HepG2 (cell line): ENCODE data around the gene KLHL11. TPM values are rescaled to one million over a fixed set of nuclear protein-coding genes. Genes with fewer than 3 reads are reported as not detected.

ENCODE experiments used
- ATAC-seq: fragments of 200-7000 bp; cut with Tn5 transposase; 3 replicates; pipeline ENCODE4 v1.9.1; 2020; ENCODE audit warnings: mild to moderate bottlenecking, moderate library complexity
- BruUV-seq: library from RNA; stranded (reverse); fragments of 400-500 nt; replicated peaks from 2 replicates; lab custom pipeline; 2021; lab: Mats Ljungman, UMichigan
- CTCF ChIA-PET: fragments of 300-600 bp; formaldehyde crosslinking; extraction: SDS; loops from one replicate; lab custom pipeline; 2021; ENCODE audit warnings: low total read pairs, inconsistent platforms, low intra/inter-chr PET ratio; lab: Yijun Ruan, JAX
- POLR2A ChIA-PET: fragments of 350-600 bp; sonication (Branson Sonifier 250); formaldehyde crosslinking; loops from one replicate; lab custom pipeline; 2020; ENCODE audit warnings: antibody characterized with exemption, inconsistent platforms; lab: Yijun Ruan, JAX
- DNase-seq: peaks from one replicate; pipeline ENCODE4 v3.0.0-alpha.2; 2015; ENCODE audit warnings: low spot score
- FAIRE-seq: peaks from 3 replicates; lab custom pipeline; 2011; peaks lifted over from hg19 to GRCh38; lab: Jason Lieb, UNC
- H2AFZ ChIP-seq: one replicate; pipeline ENCODE4 v1.6.1; 2011; ENCODE audit warnings: low read length, inconsistent platforms
- H3K27ac ChIP-seq: fragments of 300-600 bp; 3 replicates; pipeline ENCODE4 v1.8.0; 2011; ENCODE audit warnings: mixed run types, mild to moderate bottlenecking, mixed read lengths, low read length, inconsistent platforms; ENCODE audit not compliant: insufficient read depth; ENCODE audit errors: extremely low read length
- H3K27me3 ChIP-seq, 2 experiments: fragments of 200-600 bp in 1 of 2; 2 replicates in 1 of 2; 3 replicates in 1 of 2; pipeline versions ENCODE4 v1.6.0 to v1.8.0; 2011; ENCODE audit warnings: low read length in 2 of 2, mild to moderate bottlenecking in 2 of 2, moderate library complexity in 2 of 2, inconsistent platforms in 1 of 2; ENCODE audit not compliant: insufficient read depth in 2 of 2, control insufficient read depth in 1 of 2
- H3K36me3 ChIP-seq, 2 experiments: fragments of 200-600 bp in 1 of 2; replicated peaks in 1 of 2; 2 replicates in 1 of 2; 3 replicates in 1 of 2; pipeline versions ENCODE4 v1.5.1 to v1.8.0; 2011; ENCODE audit warnings: low read length in 2 of 2, inconsistent platforms in 1 of 2; ENCODE audit not compliant: insufficient read depth in 2 of 2, control insufficient read depth in 1 of 2
- H3K4me1 ChIP-seq: 2 replicates; pipeline ENCODE4 v1.5.1; 2012; ENCODE audit warnings: low read length, inconsistent platforms; ENCODE audit not compliant: insufficient read depth
- H3K4me2 ChIP-seq: 2 replicates; pipeline ENCODE4 v1.6.0; 2011; ENCODE audit warnings: low read depth, low read length, inconsistent platforms
- H3K4me3 ChIP-seq, 3 experiments: fragments of 200-600 bp in 1 of 3; sonication (generic), shearing (Covaris generic) in 1 of 3; replicated peaks in 1 of 3; 2 replicates each; pipeline ENCODE4 v1.5.1; 2011 to 2016; ENCODE audit warnings: low read length in 3 of 3, inconsistent platforms in 2 of 3, low read depth in 2 of 3, mild to moderate bottlenecking in 2 of 3, control low read depth in 1 of 3, mixed read lengths in 1 of 3; ENCODE audit not compliant: insufficient read depth in 1 of 3
- H3K79me2 ChIP-seq: one replicate; pipeline ENCODE4 v1.6.1; 2011; ENCODE audit warnings: low read length, inconsistent platforms; ENCODE audit not compliant: insufficient read depth
- H3K9ac ChIP-seq: 2 replicates; pipeline ENCODE4 v1.6.0; 2011; ENCODE audit warnings: mild to moderate bottlenecking, low read depth, low read length, inconsistent platforms; ENCODE audit not compliant: insufficient read depth
- H3K9me3 ChIP-seq: 2 replicates; pipeline ENCODE4 v1.5.1; 2012; ENCODE audit warnings: mild to moderate bottlenecking, low read length
- H4K20me1 ChIP-seq: 2 replicates; pipeline ENCODE4 v1.6.0; 2011; ENCODE audit warnings: inconsistent platforms, mild to moderate bottlenecking, low read length, moderate library complexity; ENCODE audit not compliant: insufficient read depth
- CBFB ChIP-seq: sonication (generic); formaldehyde crosslinking; IDR thresholded peaks from 2 replicates; pipeline ENCODE4 v1.4.0; 2020; ENCODE audit warnings: missing genetic modification reagents
- IRF2 ChIP-seq: IDR thresholded peaks from 2 replicates; pipeline ENCODE4 v1.6.1; 2018; ENCODE audit warnings: missing genetic modification reagents, missing compliant biosample characterization
- JUNB ChIP-seq: sonication (generic); formaldehyde crosslinking; IDR thresholded peaks from 2 replicates; pipeline ENCODE4 v1.8.0; 2022; ENCODE audit warnings: missing genetic modification reagents, mild to moderate bottlenecking, borderline replicate concordance
- NAIF1 ChIP-seq: sonication (generic); formaldehyde crosslinking; IDR thresholded peaks from 2 replicates; pipeline ENCODE4 v1.5.0; 2020; ENCODE audit warnings: mild to moderate bottlenecking, missing genetic modification reagents, borderline replicate concordance
- SAFB2 ChIP-seq: sonication (generic); formaldehyde crosslinking; IDR thresholded peaks from 2 replicates; pipeline ENCODE4 v1.5.1; 2020; ENCODE audit warnings: missing genetic modification reagents, low read depth, mild to moderate bottlenecking, borderline replicate concordance
- ZHX1 ChIP-seq: sonication (generic); formaldehyde crosslinking; IDR thresholded peaks from 2 replicates; pipeline ENCODE4 v1.8.1; 2022; ENCODE audit warnings: low read depth, mild to moderate bottlenecking, missing genetic modification reagents
- ZNF124 ChIP-seq: sonication (generic); formaldehyde crosslinking; IDR thresholded peaks from 2 replicates; pipeline ENCODE4 v1.4.0; 2020; ENCODE audit warnings: missing genetic modification reagents
- ZNF256 ChIP-seq: sonication (generic); formaldehyde crosslinking; conservative IDR thresholded peaks from 2 replicates; pipeline ENCODE4 v1.4.0; 2020; ENCODE audit warnings: missing genetic modification reagents
- ZNF335 ChIP-seq: sonication (generic); formaldehyde crosslinking; IDR thresholded peaks from 2 replicates; pipeline ENCODE4 v1.4.0; 2020; ENCODE audit warnings: missing genetic modification reagents
- ZNF362 ChIP-seq: sonication (generic); formaldehyde crosslinking; IDR thresholded peaks from 2 replicates; pipeline ENCODE4 v1.4.0; 2020; ENCODE audit warnings: missing genetic modification reagents, mild to moderate bottlenecking, borderline replicate concordance
- ZNF704 ChIP-seq: sonication (generic); formaldehyde crosslinking; IDR thresholded peaks from 2 replicates; pipeline ENCODE4 v1.8.1; 2023; ENCODE audit warnings: mild to moderate bottlenecking, inconsistent platforms, moderate library complexity, missing genetic modification reagents, borderline replicate concordance
- ZSCAN31 ChIP-seq: sonication (generic); formaldehyde crosslinking; IDR thresholded peaks from 2 replicates; pipeline ENCODE4 v1.5.0; 2020; ENCODE audit warnings: low read depth, mild to moderate bottlenecking, missing genetic modification reagents
- WGBS: methylation state at CpG from one replicate; pipeline ENCODE4 v1.1.6; 2017; ENCODE audit warnings: low lambda C conversion rate; 5-methylcytosine and 5-hydroxymethylcytosine counted together
- in situ Hi-C: cut with HindIII; loops from 2 replicates; pipeline ENCODE4 v1.10.0; 2017; ENCODE audit warnings: low pct_unique_long_range_greater_than_20kb; ENCODE audit not compliant: extremely low pct_ligation_motif_present
- intact Hi-C: fragments of 100-400 bp; cut with micrococcal nuclease; formaldehyde crosslinking; loops from one replicate; pipeline ENCODE4 v1.10.0; 2022; ENCODE audit not compliant: unreplicated experiment
- polyA plus RNA-seq, 8 experiments: library from polyadenylated mRNA; depleted of rRNA in 3 of 8; stranded (reverse) in 7 of 8; unstranded in 1 of 8; fragments of >200 nt; fragmentation: Illumina TruSeq in 4 of 8; extraction: Trizol in 4 of 8; gene quantifications; 2 replicates each; pipeline versions ENCODE4 v1.2.1 to v1.2.3, GENCODE V29; 2011 to 2016; ENCODE audit warnings: low read depth in 4 of 8, missing spikeins in 1 of 8, mixed read lengths in 1 of 8; ENCODE audit not compliant: insufficient read depth in 1 of 8
- total RNA-seq, 5 experiments: library from RNA; depleted of rRNA; stranded (reverse); fragments of >200 nt; fragmentation: Illumina TruSeq; extraction: Trizol; gene quantifications; 2 replicates each; pipeline ENCODE4 v1.2.3, GENCODE V29; 2016; ENCODE audit warnings: low read depth in 1 of 5
- TF ChIP-seq, protein P1 (sequence below): IDR thresholded peaks from 2 replicates; pipeline ENCODE4 v1.6.1; 2016; ENCODE audit warnings: low read depth, missing genetic modification reagents, missing compliant biosample characterization

The KLHL11 gene
- total and polyA plus RNA-seq, 2 of the 13 experiments (the other 11 are each of a cell fraction or from before 2014, with no cell fraction given): 7.7 to 27.5 TPM

- CTCF ChIA-PET: no interaction called here
- Histone ChIP-seq H3K79me2 (peaks cover 49% of the 10 kb centered on the region), H3K27ac (peak overlapping the region; percentile 82), H3K9me3 (no peaks in the 10 kb centered on the region), H3K4me3 (peak overlapping the region; percentile 83 to 88 (median 87)), H3K36me3 (peaks cover 10 to 20% of the 10 kb centered on the region in 2 experiments), H2AFZ (no peak overlapping the region), H3K4me2 (peak overlapping the region; percentile 94), H3K27me3 (no peaks in the 10 kb centered on the region; a peak in 1 of 5 replicates), H3K4me1 (peaks cover 50% of the 10 kb centered on the region), H4K20me1 (no peaks in the 10 kb centered on the region), H3K9ac (peak overlapping the region; percentile 88)
- FAIRE-seq: no peak
- POLR2A ChIA-PET: interaction anchor here (1.0 to 1.6 kb wide), 4 partner anchors 8 to 116 kb away, joined by 3 to 7 read pairs (median 4); partner anchors contain the start of genes JUP, KLHL11 and ODAD4
- no TSS peak for BruUV-seq
- in situ Hi-C loops (no loop called here), intact Hi-C loops (loop anchor here (5.0 to 10.0 kb wide), 2 partner anchors 51 to 143 kb away; partner anchors contain the start of gene KLHL11)
- ATAC-seq: no peak
- WGBS: 33% methylated on average over 1 of the region's 1 CpG
- DNase-seq: no peak
- TF ChIP-seq ZSCAN31 (CRISPR knock-in tag): 0 out of 2 replicates have a peak, but pooled peaks have one; percentile 22
- TF ChIP-seq ZNF362 (CRISPR knock-in tag): no peak
- peak; percentile 59; the same call in 1 of the 2 replicates for TF ChIP-seq ZNF335 (CRISPR knock-in tag)
- TF ChIP-seq, protein P1, sequence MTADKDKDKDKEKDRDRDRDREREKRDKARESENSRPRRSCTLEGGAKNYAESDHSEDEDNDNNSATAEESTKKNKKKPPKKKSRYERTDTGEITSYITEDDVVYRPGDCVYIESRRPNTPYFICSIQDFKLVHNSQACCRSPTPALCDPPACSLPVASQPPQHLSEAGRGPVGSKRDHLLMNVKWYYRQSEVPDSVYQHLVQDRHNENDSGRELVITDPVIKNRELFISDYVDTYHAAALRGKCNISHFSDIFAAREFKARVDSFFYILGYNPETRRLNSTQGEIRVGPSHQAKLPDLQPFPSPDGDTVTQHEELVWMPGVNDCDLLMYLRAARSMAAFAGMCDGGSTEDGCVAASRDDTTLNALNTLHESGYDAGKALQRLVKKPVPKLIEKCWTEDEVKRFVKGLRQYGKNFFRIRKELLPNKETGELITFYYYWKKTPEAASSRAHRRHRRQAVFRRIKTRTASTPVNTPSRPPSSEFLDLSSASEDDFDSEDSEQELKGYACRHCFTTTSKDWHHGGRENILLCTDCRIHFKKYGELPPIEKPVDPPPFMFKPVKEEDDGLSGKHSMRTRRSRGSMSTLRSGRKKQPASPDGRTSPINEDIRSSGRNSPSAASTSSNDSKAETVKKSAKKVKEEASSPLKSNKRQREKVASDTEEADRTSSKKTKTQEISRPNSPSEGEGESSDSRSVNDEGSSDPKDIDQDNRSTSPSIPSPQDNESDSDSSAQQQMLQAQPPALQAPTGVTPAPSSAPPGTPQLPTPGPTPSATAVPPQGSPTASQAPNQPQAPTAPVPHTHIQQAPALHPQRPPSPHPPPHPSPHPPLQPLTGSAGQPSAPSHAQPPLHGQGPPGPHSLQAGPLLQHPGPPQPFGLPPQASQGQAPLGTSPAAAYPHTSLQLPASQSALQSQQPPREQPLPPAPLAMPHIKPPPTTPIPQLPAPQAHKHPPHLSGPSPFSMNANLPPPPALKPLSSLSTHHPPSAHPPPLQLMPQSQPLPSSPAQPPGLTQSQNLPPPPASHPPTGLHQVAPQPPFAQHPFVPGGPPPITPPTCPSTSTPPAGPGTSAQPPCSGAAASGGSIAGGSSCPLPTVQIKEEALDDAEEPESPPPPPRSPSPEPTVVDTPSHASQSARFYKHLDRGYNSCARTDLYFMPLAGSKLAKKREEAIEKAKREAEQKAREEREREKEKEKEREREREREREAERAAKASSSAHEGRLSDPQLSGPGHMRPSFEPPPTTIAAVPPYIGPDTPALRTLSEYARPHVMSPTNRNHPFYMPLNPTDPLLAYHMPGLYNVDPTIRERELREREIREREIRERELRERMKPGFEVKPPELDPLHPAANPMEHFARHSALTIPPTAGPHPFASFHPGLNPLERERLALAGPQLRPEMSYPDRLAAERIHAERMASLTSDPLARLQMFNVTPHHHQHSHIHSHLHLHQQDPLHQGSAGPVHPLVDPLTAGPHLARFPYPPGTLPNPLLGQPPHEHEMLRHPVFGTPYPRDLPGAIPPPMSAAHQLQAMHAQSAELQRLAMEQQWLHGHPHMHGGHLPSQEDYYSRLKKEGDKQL (CRISPR knock-in tag): no peak
- TF ChIP-seq SAFB2 (CRISPR knock-in tag): 0 out of 2 replicates have a peak, but pooled peaks have one; percentile 4
- TF ChIP-seq ZHX1 (CRISPR knock-in tag): 0 out of 2 replicates have a peak, but pooled peaks have one; percentile 3
- 0 out of 2 replicates have a peak, but pooled peaks have one; percentile 29 for TF ChIP-seq ZNF124 (CRISPR knock-in tag)
- TF ChIP-seq CBFB: 0 out of 2 replicates have a peak, but pooled peaks have one; percentile 1
- no peak for TF ChIP-seq ZNF704 (CRISPR knock-in tag)
- 0 out of 2 replicates have a peak, but pooled peaks have one; percentile 8 for TF ChIP-seq IRF2 (CRISPR knock-in tag)
- TF ChIP-seq JUNB (CRISPR knock-in tag): no peak
- 0 out of 2 replicates have a peak, but pooled peaks have one; percentile 3 for TF ChIP-seq ZNF256 (CRISPR knock-in tag)
- TF ChIP-seq NAIF1 (CRISPR knock-in tag): 0 out of 2 replicates have a peak, but pooled peaks have one; percentile 14
These were observed 51.0 kb downstream of the KLHL11 start for GRCh38 chr17:41814195-41814594.
